Measurements from ENCODE around the gene CLSTN2. TPM values are rescaled to one million over a fixed set of nuclear protein-coding genes. Genes with fewer than 3 reads are reported as not detected.

CLSTN2 gene
- total RNA-seq, 1 donor from 2014 or later: 4.7 TPM

DNA sequence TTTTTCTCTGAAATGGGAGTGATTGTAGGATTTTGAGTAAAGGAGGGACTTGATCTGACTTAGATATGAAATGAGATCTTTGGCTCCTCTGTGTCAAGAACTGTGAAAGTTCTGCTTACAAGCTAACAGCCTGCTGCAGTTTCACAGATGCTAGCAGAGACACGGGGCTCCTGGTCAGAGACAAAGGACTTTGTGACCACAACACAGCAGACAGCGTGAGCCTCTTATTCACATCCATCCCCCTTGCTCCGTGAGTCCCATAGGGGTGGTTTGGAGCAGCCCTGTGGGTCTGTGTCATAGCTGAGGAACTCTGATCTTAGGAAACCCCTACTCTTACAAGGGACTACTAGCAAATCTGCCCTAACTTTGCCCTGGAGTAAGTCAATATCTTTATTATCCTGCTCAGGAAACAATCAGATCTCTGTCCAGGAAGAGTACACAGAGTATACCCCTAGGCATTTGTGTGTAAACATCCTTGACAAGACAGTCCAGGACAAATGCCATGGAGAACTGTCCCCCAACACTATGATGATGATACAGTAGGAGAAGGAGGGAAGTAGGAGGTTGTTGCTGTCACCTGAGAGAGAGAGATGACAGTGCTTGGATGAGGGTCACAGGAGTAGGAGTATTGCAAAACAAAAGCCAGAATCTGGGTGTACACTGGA lies 80.0 kb downstream of the CLSTN2 start:
- Histone ChIP-seq H3K4me3 (ENCODE audit: low read length in 3 of 3) (no peak overlapping the region), H3K9ac (ENCODE audit: low read depth in 1 of 3, low read length in 3 of 3) (no peak overlapping the region), H3K27me3 (ENCODE audit: control insufficient read depth in 3 of 3, insufficient read depth in 3 of 3, low read length in 3 of 3) (peaks cover 0 to 3% (median 0%) of the 10 kb centered on the region in 3 donors), H3K36me3 (ENCODE audit: control insufficient read depth in 3 of 3, insufficient read depth in 3 of 3, low read length in 3 of 3) (no peaks in the 10 kb centered on the region), H3K27ac (ENCODE audit: low read depth, low read length) (no peak overlapping the region), H3K4me1 (ENCODE audit: control insufficient read depth in 3 of 3, insufficient read depth in 3 of 3, low read length in 3 of 3) (peaks cover 0 to 3% (median 0%) of the 10 kb centered on the region in 3 donors), H3K9me3 (ENCODE audit: control insufficient read depth in 3 of 3, low read length in 3 of 3) (no peaks in the 10 kb centered on the region)

DNA sequence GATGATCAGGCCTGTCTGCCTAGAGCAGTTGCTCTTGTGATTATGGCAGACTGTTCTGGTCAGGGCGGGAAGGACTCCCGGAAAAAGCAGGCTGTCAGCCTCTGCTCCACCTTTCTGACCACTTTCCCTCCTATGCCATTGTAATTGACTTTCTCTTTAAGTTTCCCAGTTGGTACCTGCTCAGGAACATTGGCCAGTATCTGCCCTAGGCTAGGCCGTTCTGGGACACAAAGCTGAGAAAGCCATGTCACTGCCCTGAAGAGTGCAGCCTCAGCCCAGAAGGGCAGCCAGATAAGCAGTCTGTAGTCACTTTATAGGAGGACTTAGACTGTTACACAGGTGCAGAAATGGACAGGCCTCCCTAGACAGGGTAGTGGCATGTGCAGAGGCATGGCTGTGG lies 80.8 kb downstream of the CLSTN2 start:
- Histone ChIP-seq H3K4me3 (ENCODE audit: low read length in 3 of 3) (no peak overlapping the region), H3K9ac (ENCODE audit: low read depth in 1 of 3, low read length in 3 of 3) (no peak overlapping the region), H3K9me3 (ENCODE audit: control insufficient read depth in 3 of 3, low read length in 3 of 3) (no peaks in the 10 kb centered on the region), H3K36me3 (ENCODE audit: control insufficient read depth in 3 of 3, insufficient read depth in 3 of 3, low read length in 3 of 3) (no peaks in the 10 kb centered on the region), H3K27ac (ENCODE audit: low read depth, low read length) (no peak overlapping the region), H3K27me3 (ENCODE audit: control insufficient read depth in 3 of 3, insufficient read depth in 3 of 3, low read length in 3 of 3) (peaks cover 0 to 3% (median 0%) of the 10 kb centered on the region in 3 donors), H3K4me1 (ENCODE audit: control insufficient read depth in 3 of 3, insufficient read depth in 3 of 3, low read length in 3 of 3) (peaks cover 0 to 3% (median 0%) of the 10 kb centered on the region in 3 donors)

- no peak overlapping the region for H3K27ac ChIP-seq (ENCODE audit: low read depth, low read length)
- peaks cover 15 to 21% (median 15%) of the 10 kb centered on the region in 3 donors for H3K4me1 ChIP-seq (ENCODE audit: control insufficient read depth in 3 of 3, insufficient read depth in 3 of 3, low read length in 3 of 3)
- H3K4me3 ChIP-seq (ENCODE audit: low read length in 3 of 3): no peak overlapping the region
- no peaks in the 10 kb centered on the region for H3K36me3 ChIP-seq (ENCODE audit: control insufficient read depth in 3 of 3, insufficient read depth in 3 of 3, low read length in 3 of 3)
- H3K27me3 ChIP-seq (ENCODE audit: control insufficient read depth in 3 of 3, insufficient read depth in 3 of 3, low read length in 3 of 3): no peaks in the 10 kb centered on the region
- no peak overlapping the region for H3K9ac ChIP-seq (ENCODE audit: low read depth in 1 of 3, low read length in 3 of 3)
- H3K9me3 ChIP-seq (ENCODE audit: control insufficient read depth in 3 of 3, low read length in 3 of 3): no peaks in the 10 kb centered on the region
Measured at GRCh38 chr3:140018556-140018955, 83.6 kb downstream of the CLSTN2 start.

GRCh38 chr3:140019946-140020345 lies 85.0 kb downstream of the CLSTN2 start:
- Histone ChIP-seq H3K36me3 (ENCODE audit: control insufficient read depth in 3 of 3, insufficient read depth in 3 of 3, low read length in 3 of 3) (no peaks in the 10 kb centered on the region), H3K27me3 (ENCODE audit: control insufficient read depth in 3 of 3, insufficient read depth in 3 of 3, low read length in 3 of 3) (no peaks in the 10 kb centered on the region), H3K4me1 (ENCODE audit: control insufficient read depth in 3 of 3, insufficient read depth in 3 of 3, low read length in 3 of 3) (peaks cover 20 to 26% (median 21%) of the 10 kb centered on the region in 3 donors), H3K9me3 (ENCODE audit: control insufficient read depth in 3 of 3, low read length in 3 of 3) (no peaks in the 10 kb centered on the region), H3K9ac (ENCODE audit: low read depth in 1 of 3, low read length in 3 of 3) (no peak overlapping the region), H3K4me3 (ENCODE audit: low read length in 3 of 3) (no peak overlapping the region), H3K27ac (ENCODE audit: low read depth, low read length) (no peak overlapping the region)

DNA sequence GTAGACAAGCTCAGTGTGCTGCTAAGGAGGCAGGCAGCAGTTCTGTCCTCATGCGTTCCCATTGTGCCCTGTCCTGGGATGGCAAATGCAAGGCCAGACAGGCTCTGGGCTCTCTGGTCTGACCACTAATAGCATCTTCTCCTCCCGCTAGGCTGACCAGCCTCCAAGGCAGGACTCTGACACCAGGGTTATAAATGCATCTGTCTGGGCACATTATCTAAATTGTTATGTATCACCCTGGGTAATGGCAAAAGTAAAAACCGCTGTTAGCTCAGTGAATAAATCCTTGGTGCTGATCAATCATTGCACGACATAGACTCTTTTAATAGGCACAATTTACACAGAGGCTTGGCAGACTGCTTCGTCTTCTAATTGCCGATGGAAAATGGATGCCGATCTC lies 85.6 kb downstream of the CLSTN2 start:
- no peaks in the 10 kb centered on the region for H3K9me3 ChIP-seq (ENCODE audit: control insufficient read depth in 3 of 3, low read length in 3 of 3)
- no peak overlapping the region for H3K4me3 ChIP-seq (ENCODE audit: low read length in 3 of 3)
- H3K9ac ChIP-seq (ENCODE audit: low read depth in 1 of 3, low read length in 3 of 3): no peak overlapping the region
- H3K27ac ChIP-seq (ENCODE audit: low read depth, low read length): no peak overlapping the region
- no peaks in the 10 kb centered on the region for H3K27me3 ChIP-seq (ENCODE audit: control insufficient read depth in 3 of 3, insufficient read depth in 3 of 3, low read length in 3 of 3)
- peaks cover 20 to 26% (median 21%) of the 10 kb centered on the region in 3 donors for H3K4me1 ChIP-seq (ENCODE audit: control insufficient read depth in 3 of 3, insufficient read depth in 3 of 3, low read length in 3 of 3)
- H3K36me3 ChIP-seq (ENCODE audit: control insufficient read depth in 3 of 3, insufficient read depth in 3 of 3, low read length in 3 of 3): no peaks in the 10 kb centered on the region

- Histone ChIP-seq H3K9me3 (ENCODE audit: control insufficient read depth in 3 of 3, low read length in 3 of 3) (no peaks in the 10 kb centered on the region), H3K27ac (ENCODE audit: low read depth, low read length) (no peak overlapping the region), H3K27me3 (ENCODE audit: control insufficient read depth in 3 of 3, insufficient read depth in 3 of 3, low read length in 3 of 3) (no peaks in the 10 kb centered on the region), H3K9ac (ENCODE audit: low read depth in 1 of 3, low read length in 3 of 3) (no peak overlapping the region), H3K36me3 (ENCODE audit: control insufficient read depth in 3 of 3, insufficient read depth in 3 of 3, low read length in 3 of 3) (no peaks in the 10 kb centered on the region), H3K4me1 (ENCODE audit: control insufficient read depth in 3 of 3, insufficient read depth in 3 of 3, low read length in 3 of 3) (peaks cover 20 to 26% (median 21%) of the 10 kb centered on the region in 3 donors), H3K4me3 (ENCODE audit: low read length in 3 of 3) (no peak overlapping the region)
Measured at GRCh38 chr3:140021269-140021668, 86.3 kb downstream of the CLSTN2 start.

DNA sequence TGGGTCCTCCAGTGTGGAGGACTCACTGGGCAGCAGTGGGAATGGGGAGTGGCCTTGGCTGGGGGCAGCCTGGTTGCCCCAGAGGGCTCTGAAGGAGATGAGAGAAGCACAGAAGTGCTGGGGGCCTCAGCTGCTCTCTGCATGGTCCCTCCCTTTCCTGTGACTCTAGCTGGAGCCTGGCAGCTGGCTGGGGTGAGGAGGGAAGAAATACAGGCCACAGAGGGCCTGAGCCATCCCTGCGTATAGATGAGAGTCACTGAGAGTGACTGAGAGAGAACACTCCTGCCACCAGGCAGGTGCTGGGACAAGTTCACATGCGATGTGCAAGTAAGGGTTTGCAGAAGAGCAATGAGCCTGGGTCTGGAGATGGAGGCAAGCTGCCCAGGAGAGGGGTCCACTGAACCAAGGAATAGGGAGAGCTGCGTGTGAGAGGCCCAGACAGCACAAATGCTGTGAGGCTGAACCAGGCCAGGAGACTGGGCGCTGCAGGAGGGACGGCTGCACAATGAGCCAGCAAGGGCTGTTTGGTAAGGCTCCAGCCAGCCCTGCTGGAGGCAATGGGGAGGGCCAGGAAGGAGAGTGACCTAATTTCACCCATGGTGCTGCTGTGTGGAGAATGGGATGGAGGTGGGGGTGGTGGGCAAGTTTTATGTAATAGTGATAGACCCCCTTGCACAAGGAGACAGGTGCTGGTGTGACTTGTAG lies 87.2 kb downstream of the CLSTN2 start:
- Histone ChIP-seq H3K9me3 (ENCODE audit: control insufficient read depth in 3 of 3, low read length in 3 of 3) (no peaks in the 10 kb centered on the region), H3K4me3 (ENCODE audit: low read length in 3 of 3) (no peak overlapping the region), H3K27ac (ENCODE audit: low read depth, low read length) (no peak overlapping the region), H3K4me1 (ENCODE audit: control insufficient read depth in 3 of 3, insufficient read depth in 3 of 3, low read length in 3 of 3) (peaks cover 20 to 26% (median 21%) of the 10 kb centered on the region in 3 donors), H3K9ac (ENCODE audit: low read depth in 1 of 3, low read length in 3 of 3) (no peak overlapping the region), H3K27me3 (ENCODE audit: control insufficient read depth in 3 of 3, insufficient read depth in 3 of 3, low read length in 3 of 3) (no peaks in the 10 kb centered on the region), H3K36me3 (ENCODE audit: control insufficient read depth in 3 of 3, insufficient read depth in 3 of 3, low read length in 3 of 3) (no peaks in the 10 kb centered on the region)

GRCh38 chr3:140023616-140024530 lies 88.9 kb downstream of the CLSTN2 start:
- Histone ChIP-seq H3K36me3 (ENCODE audit: control insufficient read depth in 3 of 3, insufficient read depth in 3 of 3, low read length in 3 of 3) (no peaks in the 10 kb centered on the region), H3K4me1 (ENCODE audit: control insufficient read depth in 3 of 3, insufficient read depth in 3 of 3, low read length in 3 of 3) (peaks cover 20 to 22% (median 21%) of the 10 kb centered on the region in 3 donors), H3K4me3 (ENCODE audit: low read length in 3 of 3) (no peak overlapping the region), H3K27ac (ENCODE audit: low read depth, low read length) (no peak overlapping the region), H3K9me3 (ENCODE audit: control insufficient read depth in 3 of 3, low read length in 3 of 3) (no peaks in the 10 kb centered on the region), H3K9ac (ENCODE audit: low read depth in 1 of 3, low read length in 3 of 3) (peak overlapping the region in 1 of 3 donors; percentile 0), H3K27me3 (ENCODE audit: control insufficient read depth in 3 of 3, insufficient read depth in 3 of 3, low read length in 3 of 3) (no peaks in the 10 kb centered on the region)

GRCh38 chr3:140031170-140031569 lies 96.2 kb downstream of the CLSTN2 start:
- Histone ChIP-seq H3K9me3 (ENCODE audit: control insufficient read depth in 3 of 3, low read length in 3 of 3) (no peaks in the 10 kb centered on the region), H3K27me3 (ENCODE audit: control insufficient read depth in 3 of 3, insufficient read depth in 3 of 3, low read length in 3 of 3) (no peaks in the 10 kb centered on the region), H3K36me3 (ENCODE audit: control insufficient read depth in 3 of 3, insufficient read depth in 3 of 3, low read length in 3 of 3) (no peaks in the 10 kb centered on the region), H3K4me3 (ENCODE audit: low read length in 3 of 3) (no peak overlapping the region), H3K27ac (ENCODE audit: low read depth, low read length) (no peak overlapping the region), H3K4me1 (ENCODE audit: control insufficient read depth in 3 of 3, insufficient read depth in 3 of 3, low read length in 3 of 3) (no peaks in the 10 kb centered on the region), H3K9ac (ENCODE audit: low read depth in 1 of 3, low read length in 3 of 3) (no peak overlapping the region)

Measured in skeletal muscle tissue (tissue), 4 donors.